ENCODE results near the gene ZNF521.
A peak's percentile ranks its signal among the peaks of the same experiment; 100 is the strongest.

The ZNF521 gene

GRCh38 chr18:25121442-25121841, 230.5 kb downstream of the ZNF521 start:
- DNase-seq: no peak

GRCh38 chr18:25113566-25113965, 238.4 kb downstream of the ZNF521 start:
- no peak for DNase-seq

- no peak for DNase-seq
Measured at GRCh38 chr18:25112821-25113434, 239.0 kb downstream of the ZNF521 start.

- no peak for DNase-seq
Measured at GRCh38 chr18:25111377-25112288, 240.3 kb downstream of the ZNF521 start.

GRCh38 chr18:25109484-25109883, 242.5 kb downstream of the ZNF521 start:
- DNase-seq: peak; percentile 52

GRCh38 chr18:25103468-25104155, 248.4 kb downstream of the ZNF521 start:
- no peak for DNase-seq

GRCh38 chr18:25102662-25103061, 249.3 kb downstream of the ZNF521 start:
- no peak for DNase-seq

- no peak for DNase-seq
Measured at GRCh38 chr18:25100418-25100817, 251.5 kb downstream of the ZNF521 start.

- DNase-seq: peak; percentile 51
Measured at GRCh38 chr18:25099895-25100294, 252.1 kb downstream of the ZNF521 start.

- no peak for DNase-seq
Measured at GRCh38 chr18:25097569-25098056, 254.4 kb downstream of the ZNF521 start.

GRCh38 chr18:25097057-25097456, 254.9 kb downstream of the ZNF521 start:
- DNase-seq: no peak

GRCh38 chr18:25093141-25093540, 258.8 kb downstream of the ZNF521 start:
- no peak for DNase-seq

- no peak for DNase-seq
Measured at GRCh38 chr18:25089470-25089869, 262.5 kb downstream of the ZNF521 start.

GRCh38 chr18:25086876-25087275, 265.1 kb downstream of the ZNF521 start:
- DNase-seq: no peak

- no peak for DNase-seq
Measured at GRCh38 chr18:25081001-25081400, 271.0 kb downstream of the ZNF521 start.

GRCh38 chr18:25080211-25080610, 271.8 kb downstream of the ZNF521 start:
- DNase-seq: no peak

GRCh38 chr18:25077944-25078723, 273.8 kb downstream of the ZNF521 start:
- DNase-seq: no peak

GRCh38 chr18:25077038-25077943, 274.7 kb downstream of the ZNF521 start:
- peak; percentile 15 for DNase-seq

- peak; percentile 76 for DNase-seq
Measured at GRCh38 chr18:25075783-25076182, 276.2 kb downstream of the ZNF521 start.

GRCh38 chr18:25075331-25075730, 276.6 kb downstream of the ZNF521 start:
- no peak for DNase-seq

GRCh38 chr18:25074925-25075324, 277.0 kb downstream of the ZNF521 start:
- no peak for DNase-seq

Data from fibroblast of skin of scalp (primary cell).